ENCODE data around the gene ASB1.

Gene ASB1

DNA sequence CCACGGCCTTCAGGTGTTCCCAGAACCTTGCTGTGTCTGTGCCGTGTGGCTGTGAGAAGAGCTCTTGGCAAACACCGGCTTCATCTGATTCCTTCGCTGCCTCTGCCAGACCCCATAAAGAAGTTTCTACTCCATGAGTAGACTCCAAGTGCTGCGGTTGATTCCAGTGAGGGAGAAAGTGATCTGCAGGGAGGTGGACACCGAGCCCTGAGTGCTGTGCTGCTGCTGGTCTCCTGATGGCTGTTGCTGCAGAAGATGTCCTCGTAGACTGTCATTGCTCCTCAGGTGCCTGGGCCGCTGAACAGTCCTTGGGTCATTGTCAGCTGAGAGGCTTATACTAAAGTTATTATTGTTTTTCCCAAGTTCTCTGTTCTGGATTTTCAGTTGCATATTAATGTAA, 19.6 kb downstream of the ASB1 start:
- DNase-seq: no peak

DNA sequence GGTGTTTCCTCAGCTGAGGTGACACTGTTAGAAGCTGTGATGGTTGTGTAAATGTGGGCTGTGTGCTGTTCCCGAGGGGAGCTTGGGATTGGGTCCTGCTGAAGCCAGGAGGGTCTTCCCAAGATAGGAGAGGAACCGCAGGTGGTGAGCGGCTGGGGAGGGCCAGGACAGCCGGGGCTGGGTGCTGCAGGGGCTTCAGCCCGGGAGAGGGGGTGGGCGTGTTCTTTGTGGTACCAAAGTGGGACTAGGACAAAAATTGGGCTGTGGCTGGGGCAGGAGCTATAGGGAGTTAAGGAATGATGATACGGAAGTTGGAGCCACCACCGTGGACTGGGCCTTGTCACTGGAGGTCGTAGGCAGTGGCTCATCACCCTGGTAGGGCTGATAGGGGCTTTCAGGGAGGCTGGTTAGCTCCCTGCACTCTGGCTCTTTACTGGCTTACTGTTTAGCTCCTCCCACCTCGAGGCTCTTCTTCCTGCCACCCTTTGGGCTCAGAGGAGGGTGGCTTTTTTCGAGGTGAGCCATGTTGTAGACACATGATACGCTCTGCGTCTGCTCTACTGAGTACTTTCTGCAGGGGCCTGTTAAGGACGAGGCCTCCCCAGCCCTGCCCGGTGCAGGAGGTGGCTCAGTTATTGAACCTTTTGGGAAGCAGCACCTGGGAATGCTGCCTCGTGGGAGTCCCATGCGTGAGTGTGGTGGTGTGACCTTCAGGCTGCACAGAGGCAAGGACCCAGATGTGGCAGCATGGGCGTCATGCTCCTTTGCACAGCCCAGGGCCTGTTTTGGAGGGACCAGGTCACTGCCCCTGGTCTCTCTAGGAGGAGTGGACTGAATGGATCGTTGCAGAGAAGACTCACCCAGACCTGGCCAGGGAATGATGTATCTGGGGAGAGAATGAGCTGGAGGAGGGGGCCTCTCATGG, 21.6 kb downstream of the ASB1 start:
- no peak for DNase-seq

DNA sequence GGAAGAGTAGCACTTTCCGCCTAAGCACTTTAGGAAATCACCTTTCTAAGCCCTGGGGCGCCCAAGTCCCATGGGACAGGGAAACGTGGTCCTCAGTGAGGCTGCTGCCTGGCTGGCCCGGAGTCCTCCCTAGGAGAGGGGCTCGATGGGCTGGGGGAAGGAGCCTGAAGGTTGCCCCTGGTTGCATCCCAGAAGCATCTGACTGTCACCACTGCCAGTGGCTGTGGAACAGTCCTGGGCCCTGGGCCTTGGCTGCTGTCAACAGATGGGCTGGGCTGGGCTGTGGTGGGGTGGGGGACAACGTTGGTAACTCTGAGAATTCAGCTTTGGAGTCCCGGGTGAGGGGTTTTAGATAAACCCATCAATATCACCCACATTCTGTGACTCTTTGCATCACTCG, 22.5 kb downstream of the ASB1 start:
- DNase-seq: no peak

DNA sequence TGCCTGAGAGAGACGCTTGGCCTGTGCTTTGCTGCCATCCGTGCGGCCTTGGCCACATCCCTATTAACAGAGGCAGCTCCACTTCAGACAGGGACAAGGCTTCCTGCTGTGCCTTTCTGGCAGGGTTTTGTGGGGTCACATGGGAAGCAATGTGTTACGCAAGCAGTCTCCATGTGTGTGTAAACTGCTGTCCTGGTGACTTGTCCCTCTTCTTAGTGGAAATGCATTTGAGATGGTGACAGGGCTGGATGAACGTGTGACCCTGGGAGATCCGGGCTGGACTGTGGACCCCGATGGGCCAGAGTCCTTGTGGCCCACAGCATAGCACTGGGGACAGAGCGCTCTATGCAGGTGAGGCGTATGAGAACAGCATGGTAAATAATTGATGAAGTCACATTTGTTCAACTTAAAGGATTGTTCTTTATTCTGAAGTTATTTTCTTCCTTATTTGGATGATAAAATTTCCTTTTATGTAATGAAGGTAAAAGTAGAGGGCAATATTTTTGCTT, 23.2 kb downstream of the ASB1 start:
- peak; percentile 25 for DNase-seq

DNA sequence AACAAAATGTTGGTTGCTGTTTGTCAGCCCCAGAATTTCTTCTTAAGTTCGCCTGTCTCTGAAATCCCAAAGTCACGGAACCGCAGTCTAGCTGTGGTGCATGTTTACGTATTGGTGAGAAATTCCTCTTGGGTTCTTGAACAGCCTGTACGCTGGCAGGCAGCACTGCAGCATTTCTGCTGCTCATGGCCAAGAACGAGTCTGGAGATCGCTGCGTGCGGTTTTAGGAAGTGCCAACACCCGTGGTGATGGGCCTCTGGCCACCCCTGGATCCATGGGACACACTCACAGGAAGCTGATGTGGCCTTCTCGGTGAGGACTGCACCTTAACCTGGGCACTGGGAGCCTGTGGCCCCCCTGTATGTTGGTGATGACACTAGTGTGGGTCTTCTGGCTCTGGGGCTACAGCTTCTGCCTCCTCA, 23.7 kb downstream of the ASB1 start:
- DNase-seq: no peak

DNA sequence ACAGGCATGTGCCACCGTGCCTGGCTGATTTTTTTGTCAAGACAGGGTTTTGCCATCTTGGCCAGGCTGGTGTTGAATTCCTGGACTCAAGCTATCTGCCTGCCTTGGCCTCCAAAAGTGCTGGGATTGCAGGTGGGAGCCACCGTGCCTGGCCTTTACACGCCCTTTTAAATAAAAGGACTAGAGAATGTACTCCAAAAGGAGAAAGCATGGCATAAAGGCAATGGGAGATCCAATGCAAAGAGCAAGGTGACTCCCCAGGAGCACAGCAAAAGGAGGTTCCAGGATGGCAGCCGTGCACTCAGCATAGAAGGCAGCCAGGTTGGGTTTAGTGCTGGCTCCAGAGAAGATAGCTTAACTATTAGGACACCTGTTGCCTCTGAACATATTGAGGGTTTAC, 27.1 kb downstream of the ASB1 start:
- DNase-seq: no peak

DNA sequence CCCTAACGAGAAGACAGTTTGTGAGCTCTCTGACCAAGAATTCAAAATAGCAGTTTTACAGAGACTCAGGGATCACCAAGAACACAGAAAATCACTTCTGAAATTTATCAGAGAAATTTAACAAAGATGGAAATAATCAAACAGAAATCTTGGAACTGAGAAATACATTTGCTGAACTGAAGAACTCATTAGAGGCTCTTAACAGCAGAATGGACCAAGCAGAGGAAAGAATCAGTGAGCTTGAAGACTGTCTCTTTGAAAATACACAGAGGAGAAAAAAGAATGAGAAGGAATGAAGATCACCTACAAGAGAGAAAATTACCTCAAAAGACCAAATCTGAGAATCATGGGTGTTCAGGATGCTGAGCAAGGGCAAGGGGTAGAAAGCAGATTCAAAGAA, 29.7 kb downstream of the ASB1 start:
- no peak for DNase-seq

DNA sequence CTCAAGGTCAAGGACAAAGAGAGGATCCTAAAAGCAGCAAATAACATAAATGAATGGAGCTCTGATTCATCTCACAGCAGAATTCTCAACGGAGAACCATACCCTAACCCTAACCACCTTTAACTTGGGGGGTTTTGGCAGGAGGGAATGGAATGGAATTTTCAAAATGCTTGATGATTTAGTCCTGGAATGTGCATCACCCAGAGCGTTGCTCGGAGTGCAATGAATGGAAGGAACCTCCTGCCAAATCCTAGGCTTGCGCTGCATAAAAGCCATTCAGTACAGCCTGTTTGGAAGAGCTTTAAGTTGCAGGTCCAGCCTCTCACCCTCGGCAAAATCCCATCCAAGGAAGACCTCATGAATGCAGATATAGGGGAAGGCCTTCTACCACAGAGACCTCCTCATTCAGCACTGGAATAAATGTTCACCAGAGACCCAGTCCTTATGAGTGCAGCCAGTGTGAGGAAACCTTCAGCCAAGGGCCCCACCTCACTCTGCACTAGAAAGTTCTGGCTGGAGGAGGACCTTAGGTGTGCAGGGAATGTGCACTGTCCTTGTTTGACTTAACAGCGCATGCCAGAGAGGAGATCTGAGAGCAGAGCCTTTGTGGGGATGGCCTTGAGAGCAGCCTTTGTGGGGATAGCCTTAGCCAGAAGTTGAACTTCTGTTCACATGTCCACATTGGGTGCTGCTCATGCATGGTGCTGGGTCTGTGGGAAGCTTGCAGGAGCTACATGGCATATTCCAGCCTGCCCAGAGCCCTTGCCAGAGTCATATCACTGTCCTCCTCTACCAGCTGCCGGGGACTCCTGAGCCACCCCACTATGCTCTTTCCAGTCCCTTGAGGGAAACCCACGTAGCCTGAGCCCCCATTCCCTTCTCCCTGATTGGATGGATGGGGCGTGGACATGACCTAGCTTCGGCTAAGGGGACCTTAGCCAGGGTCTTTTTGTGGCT, 30.5 kb downstream of the ASB1 start:
- peak; percentile 15 for DNase-seq

DNA sequence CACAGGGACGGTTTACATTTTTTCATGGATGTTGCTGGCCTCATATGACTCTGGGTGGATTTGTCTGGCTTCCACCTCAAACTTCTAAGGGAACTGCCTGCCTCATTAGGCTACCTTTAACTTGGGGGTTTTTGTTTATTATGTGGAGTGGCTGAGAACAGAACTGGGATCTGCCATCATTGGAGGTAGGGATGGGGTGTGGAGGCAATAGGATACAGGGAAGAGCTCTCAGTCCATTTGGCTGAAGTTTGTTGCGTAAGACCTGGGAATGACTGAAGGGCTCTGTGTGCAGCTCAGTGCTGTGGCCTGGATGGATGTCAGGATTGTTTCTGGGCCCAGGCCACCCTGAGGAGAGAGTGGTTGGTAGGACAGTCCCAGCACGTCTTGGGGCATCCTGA, 31.2 kb downstream of the ASB1 start:
- DNase-seq: no peak

DNA sequence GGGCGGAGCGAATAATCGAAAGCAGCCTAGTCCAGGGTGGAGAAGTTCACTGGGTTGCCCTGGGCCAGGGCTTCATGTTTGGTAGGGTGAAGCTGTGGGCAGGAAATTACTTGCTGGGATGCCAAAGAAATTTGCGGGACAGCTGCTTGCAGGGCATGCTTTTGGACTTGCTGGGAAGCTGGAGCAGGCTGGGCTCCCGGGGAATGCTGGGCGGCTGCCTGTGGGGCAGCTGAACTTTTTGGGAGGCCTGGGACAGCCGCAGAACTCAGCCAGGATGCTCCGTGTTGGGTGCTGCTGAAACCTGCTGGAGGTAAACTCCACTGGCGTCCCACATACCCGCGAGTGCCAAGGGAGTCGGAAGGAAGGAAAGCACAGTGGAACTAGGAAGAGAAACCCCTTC, 31.9 kb downstream of the ASB1 start:
- no peak for DNase-seq

DNA sequence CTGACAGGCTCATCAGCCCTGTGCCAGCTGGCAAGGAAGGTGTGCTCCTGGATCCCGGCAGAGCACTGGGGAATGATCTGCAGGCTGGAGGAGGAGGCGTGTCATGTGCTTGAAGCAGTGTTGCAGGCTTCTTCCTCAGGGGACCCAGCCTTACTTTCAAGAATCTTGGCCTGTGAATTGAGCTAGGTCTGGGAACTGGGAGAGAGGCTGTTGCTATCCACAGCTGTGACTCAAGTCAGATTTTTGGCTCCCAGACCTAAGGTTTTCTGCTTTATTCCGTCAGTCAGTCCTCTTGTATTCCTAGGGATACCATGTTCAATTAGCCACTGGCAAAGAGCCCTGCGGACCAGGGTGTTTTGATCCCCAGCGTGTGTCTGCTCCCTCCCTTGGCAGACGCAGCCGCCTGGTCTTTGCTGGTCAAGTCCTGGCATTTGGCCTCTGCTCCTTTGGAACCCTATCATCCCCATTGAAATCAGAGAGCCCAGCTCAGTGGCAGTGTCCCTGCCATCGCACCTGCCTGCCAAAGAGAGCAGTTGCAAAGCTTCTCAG, 32.4 kb downstream of the ASB1 start:
- peak; percentile 12 for DNase-seq

DNA sequence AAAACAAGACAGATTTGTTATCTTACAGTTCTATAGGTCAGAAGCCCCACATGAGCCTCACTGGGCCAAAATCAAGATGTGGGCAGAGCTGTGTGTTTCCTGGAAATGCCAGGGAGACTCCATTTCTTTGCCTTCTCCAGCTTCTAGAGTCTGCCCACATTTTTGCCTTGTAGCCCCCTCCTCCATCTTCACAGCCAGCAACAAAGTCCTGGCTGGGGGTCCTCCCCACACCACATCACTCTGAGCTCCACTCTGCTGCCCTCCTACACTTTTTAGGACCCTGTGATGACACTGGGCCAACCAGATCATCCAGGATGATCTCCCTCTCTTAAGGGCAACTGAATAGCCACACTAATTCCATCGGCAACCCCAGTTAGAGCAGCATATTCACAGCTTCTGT, 34.3 kb downstream of the ASB1 start:
- no peak for DNase-seq

DNA sequence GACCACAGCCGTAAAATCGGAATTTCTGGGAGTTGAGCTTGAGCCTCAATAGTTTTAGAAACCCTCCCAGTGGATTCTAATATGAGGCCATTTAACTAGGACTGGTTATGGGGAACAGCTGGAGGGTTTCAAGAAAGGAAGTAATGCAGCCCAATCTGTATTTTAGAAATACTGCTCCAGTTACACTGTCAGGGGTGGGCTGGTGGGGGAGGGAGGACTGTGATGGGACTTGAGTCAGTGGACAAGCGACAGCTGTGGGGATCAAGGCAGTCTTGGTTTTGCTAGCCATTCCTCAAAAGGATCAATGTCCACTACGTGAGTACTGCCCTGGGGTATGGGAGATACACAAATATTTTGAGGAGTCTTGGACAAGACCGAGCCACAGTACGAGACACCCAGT, 34.8 kb downstream of the ASB1 start:
- no peak for DNase-seq

DNA sequence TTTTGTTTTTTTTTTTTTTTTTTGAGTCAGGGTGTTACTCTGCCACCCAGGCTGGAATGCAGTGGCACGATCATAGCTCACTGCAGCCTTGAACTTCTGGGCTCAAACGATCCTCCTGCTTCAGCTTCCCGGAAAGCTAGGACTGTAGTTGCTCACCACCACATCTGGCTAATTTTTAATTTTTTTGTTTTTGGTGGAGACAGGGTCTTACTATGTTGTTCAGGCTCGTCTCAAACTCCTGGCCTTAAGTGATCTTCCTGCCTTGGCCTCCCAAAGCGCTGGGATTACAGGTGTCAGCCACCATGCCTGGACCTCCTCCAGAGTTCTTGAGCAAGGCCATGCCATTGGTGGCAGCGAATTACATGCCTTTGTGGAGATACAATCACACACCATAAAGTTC, 35.2 kb downstream of the ASB1 start:
- no peak for DNase-seq

DNA sequence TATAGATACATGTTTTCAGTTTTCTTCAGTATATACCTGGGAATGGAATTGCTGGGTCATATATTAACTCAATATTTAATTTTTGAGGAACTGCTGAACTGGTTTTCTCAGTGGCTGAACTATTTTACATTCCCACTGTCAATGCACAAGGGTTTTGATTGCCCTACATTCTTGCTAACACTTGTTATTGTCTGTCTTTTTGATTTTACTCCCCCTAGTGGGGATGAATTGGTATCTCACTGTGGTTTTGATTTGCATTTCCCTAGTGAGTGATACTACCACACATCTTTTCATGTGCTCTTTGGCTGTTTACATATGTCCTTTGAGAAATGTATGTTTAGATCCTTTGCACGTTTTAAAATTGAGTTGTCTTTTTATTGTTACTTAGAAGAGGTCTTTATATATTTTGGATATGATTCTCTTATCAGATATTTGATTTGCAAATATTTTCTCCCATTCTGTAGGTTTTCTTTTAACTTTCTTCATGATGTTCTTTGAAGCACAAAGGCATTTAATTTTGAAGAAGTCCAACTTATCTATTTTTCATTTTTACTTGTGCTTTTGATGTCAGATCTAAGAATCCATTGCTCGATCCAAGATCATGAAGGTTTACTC, 36.2 kb downstream of the ASB1 start:
- DNase-seq: peak; percentile 59

DNA sequence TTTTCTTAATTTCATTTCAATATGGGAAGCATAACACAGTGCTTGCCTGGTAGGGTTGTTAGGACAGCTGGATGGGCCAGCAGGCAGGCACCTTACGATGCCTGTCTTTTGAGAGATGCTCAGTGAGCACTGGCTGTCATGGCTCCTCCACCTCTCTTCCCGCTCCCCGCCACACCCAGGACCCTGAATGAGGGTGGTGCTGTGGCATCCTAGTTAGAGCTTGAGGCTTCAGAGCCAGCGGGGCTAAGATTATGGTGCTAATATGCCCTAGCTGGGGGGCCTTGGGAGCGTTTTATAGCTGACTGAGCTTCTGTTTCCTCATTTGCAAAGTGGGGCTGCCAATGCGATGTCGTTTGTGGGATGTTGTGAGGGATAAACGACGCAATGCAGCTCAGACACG, 37.7 kb downstream of the ASB1 start:
- no peak for DNase-seq

DNA sequence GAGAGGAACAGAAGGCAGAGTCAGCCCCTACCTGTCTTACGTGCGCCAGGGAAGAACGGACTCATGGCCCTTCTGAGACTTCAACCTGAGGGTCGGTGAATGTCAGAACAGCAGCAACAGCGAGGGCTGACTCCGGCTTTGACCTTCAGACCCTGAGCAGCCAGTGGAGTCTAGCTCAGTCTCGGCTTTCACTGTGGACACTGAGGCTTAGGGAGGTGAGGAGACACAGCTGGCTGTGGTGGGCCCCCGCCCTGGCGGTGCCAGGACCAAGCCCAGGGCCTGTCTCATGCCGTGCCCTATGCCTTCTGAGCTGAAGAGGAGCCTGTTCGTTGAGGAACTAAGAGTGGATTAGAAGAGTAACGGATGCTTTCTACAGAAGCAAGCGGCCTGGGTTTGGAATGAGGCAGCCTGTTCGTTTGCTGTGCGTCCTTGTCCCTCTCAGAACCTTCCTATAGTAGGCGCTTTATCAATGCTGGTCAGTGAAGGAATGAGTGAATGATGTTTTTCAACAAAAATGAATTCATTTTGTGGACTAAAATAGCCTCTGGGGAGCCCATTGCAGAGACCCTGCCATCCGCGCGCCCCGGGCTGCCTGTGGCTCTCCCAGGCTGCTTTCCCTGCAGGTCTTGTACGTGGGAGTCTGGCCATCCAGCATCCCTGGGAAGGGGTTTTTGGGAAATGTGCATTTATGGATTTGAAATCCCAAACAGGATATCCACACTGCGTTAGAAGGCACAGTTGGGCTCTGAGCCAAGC, 38.9 kb downstream of the ASB1 start:
- no peak for DNase-seq

DNA sequence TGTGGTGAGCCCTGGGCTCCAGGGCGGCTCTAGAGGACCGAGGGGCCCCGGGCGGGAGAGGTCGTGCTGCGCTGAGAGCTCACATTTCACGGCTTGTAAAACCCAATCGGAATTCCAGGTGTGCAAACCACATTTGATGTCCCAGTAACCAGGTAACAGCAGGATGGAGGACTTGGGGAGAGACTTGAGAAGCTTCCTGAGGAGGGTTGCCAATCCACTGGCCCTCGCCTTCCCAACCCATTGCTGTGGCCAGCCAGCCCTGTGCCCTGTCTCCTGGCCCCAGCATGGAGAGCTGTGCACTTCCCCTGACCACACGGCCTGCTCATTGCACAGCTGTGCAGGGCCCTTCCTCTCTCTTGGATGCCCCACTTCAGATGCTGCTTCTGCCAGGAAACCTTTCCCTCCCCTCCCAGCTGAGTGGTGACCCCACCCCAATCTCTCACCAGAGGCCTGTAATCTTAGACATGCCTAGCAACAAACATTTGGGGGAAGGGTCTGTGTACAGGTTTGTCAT, 39.6 kb downstream of the ASB1 start:
- no peak for DNase-seq

DNA sequence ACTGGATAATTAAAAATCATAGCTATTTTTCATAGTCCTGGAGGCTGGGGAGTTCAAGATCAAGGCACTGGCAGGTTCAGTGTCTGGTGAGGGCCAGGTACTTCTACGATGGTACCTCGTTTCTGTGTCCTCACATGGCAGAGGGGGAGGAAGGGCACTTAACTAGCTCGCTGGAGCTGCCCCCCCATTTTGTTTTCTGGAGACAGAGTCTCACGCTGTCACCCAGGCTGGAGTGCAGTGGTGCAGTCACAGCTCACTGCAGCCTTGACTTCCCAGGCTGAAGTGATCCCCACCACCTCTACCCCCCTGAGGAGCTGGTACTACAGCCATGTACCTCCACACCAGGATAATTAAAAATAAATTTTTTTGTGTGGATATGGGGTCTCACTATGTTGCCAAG, 40.3 kb downstream of the ASB1 start:
- DNase-seq: no peak

DNA sequence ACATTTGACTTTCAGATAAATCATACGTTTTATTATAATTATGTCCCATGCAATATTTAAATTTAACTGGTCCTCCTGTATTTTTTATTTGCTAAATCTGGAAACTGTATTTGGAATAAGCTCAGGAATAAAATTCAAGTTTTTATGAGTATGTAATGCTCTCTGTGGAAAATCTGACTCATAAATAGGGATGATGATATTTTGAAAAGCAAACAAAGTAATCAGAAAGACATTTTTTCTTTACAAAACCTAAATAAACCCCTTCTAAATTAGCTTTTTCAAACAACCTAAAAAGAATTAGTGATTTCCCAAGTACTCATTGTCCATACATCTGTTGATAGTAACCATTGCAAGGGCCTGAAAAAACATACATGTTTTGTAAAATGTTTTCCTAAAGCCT, 41.1 kb downstream of the ASB1 start:
- DNase-seq: peak; percentile 57

DNA sequence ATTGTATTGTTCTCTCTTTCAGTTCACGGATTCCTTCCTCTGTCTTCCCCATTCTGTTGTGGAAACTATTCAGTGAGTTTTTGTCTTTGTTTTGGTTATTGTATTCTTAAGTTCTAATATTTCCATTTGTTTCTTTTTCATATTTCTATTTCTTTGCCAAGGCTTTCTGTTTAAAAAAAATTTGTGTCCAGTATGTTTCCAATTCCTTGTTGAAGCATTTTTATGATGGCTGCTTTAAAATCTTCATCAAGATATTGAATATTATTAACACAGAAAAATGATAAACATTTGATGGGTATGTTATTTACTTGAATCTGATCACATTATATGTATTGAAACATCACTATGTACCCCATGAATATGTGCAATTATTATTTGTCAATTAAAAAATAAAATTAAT, 42.4 kb downstream of the ASB1 start:
- no peak for DNase-seq

DNA sequence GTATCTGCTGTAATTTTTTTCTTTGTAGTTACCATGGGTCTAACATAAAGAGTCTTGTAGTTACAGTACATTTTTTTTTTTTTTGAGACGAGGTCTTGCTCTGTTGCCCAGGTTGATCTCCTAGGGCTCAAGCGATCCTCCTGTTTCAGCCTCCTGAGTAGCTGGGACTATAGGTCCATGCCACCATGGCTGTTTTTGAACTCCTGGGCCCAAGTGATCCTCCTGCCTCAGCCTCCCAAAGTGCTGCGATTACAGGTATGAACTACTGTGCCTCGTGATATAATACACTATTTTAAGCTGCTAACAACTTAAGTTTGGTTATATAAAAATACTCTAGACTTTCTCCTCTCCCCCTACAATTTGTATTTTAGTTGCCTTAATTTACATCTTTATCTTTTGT, 46.3 kb downstream of the ASB1 start:
- no peak for DNase-seq
